ENCODE results near the gene USP15.
"Not testable (repeated sequence)": the region's sequence is repeated elsewhere in the genome, so short reads cannot be mapped to it uniquely, and the experiment has no call there.

The USP15 gene

GRCh38 chr12:62361048-62361447 is 100.8 kb downstream of the USP15 start:
- Histone ChIP-seq H3K27ac (ENCODE audit: low read length) (no peak overlapping the region), H3K4me3 (ENCODE audit: low read depth in 1 of 2, low read length in 2 of 2) (no peak overlapping the region), H4K20me1 (ENCODE audit: insufficient read depth, low read length) (no peaks in the 10 kb centered on the region), H3K79me2 (ENCODE audit: insufficient read depth, low read length) (peaks cover 46% of the 10 kb centered on the region), H2AFZ (ENCODE audit: low read depth, low read length) (no peak overlapping the region), H3K36me3 (ENCODE audit: insufficient read depth, low read length) (peaks cover 56% of the 10 kb centered on the region), H3K27me3 (ENCODE audit: insufficient read depth, low read length, poor library complexity) (no peaks in the 10 kb centered on the region), H3K9me3 (ENCODE audit: insufficient read depth, low read length, severe bottlenecking) (no peaks in the 10 kb centered on the region), H3K4me1 (ENCODE audit: insufficient read depth, low read length) (no peaks in the 10 kb centered on the region), H3K4me2 (ENCODE audit: insufficient read depth, low read length) (no peak overlapping the region), H3K9ac (ENCODE audit: low read depth, low read length) (no peak overlapping the region)
- no peak for DNase-seq
- no peak for TF ChIP-seq CTCF (IDR thresholded peaks at IDR 0.05; ENCODE audit: borderline replicate concordance, extremely low read depth, low read length, poor library complexity, severe bottlenecking)
- TF ChIP-seq EZH2 (IDR thresholded peaks at IDR 0.05; ENCODE audit: borderline replicate concordance, low read depth, low read length, severe bottlenecking): no peak
- no peak for ATAC-seq (ENCODE audit: insufficient read depth, low read depth)

- Histone ChIP-seq H3K79me2 (ENCODE audit: insufficient read depth, low read length) (peaks cover 51% of the 10 kb centered on the region), H4K20me1 (ENCODE audit: insufficient read depth, low read length) (0 out of 2 replicates have a peak, but pooled peaks cover 2% of the 10 kb centered on the region), H3K4me2 (ENCODE audit: insufficient read depth, low read length) (no peak overlapping the region), H3K9ac (ENCODE audit: low read depth, low read length) (no peak overlapping the region), H3K27me3 (ENCODE audit: insufficient read depth, low read length, poor library complexity) (no peaks in the 10 kb centered on the region), H3K9me3 (ENCODE audit: insufficient read depth, low read length, severe bottlenecking) (no peaks in the 10 kb centered on the region), H2AFZ (ENCODE audit: low read depth, low read length) (no peak overlapping the region), H3K4me1 (ENCODE audit: insufficient read depth, low read length) (no peaks in the 10 kb centered on the region), H3K4me3 (ENCODE audit: low read depth in 1 of 2, low read length in 2 of 2) (no peak overlapping the region), H3K36me3 (ENCODE audit: insufficient read depth, low read length) (peaks cover 33% of the 10 kb centered on the region), H3K27ac (ENCODE audit: low read length) (no peak overlapping the region)
- TF ChIP-seq CTCF (IDR thresholded peaks at IDR 0.05; ENCODE audit: borderline replicate concordance, extremely low read depth, low read length, poor library complexity, severe bottlenecking): no peak
- no peak for TF ChIP-seq EZH2 (IDR thresholded peaks at IDR 0.05; ENCODE audit: borderline replicate concordance, low read depth, low read length, severe bottlenecking)
- no peak for DNase-seq
- no peak for ATAC-seq (ENCODE audit: insufficient read depth, low read depth)
Measured at GRCh38 chr12:62363506-62363905, 103.3 kb downstream of the USP15 start.

- not testable (repeated sequence) for H3K27me3 ChIP-seq (ENCODE audit: insufficient read depth, low read length, poor library complexity); H2AFZ ChIP-seq (ENCODE audit: low read depth, low read length); H3K4me1 ChIP-seq (ENCODE audit: insufficient read depth, low read length); H3K27ac ChIP-seq (ENCODE audit: low read length); H3K4me2 ChIP-seq (ENCODE audit: insufficient read depth, low read length); H3K4me3 ChIP-seq (ENCODE audit: low read depth in 1 of 2, low read length in 2 of 2); DNase-seq; ATAC-seq (ENCODE audit: insufficient read depth, low read depth); H4K20me1 ChIP-seq (ENCODE audit: insufficient read depth, low read length); H3K9me3 ChIP-seq (ENCODE audit: insufficient read depth, low read length, severe bottlenecking); H3K9ac ChIP-seq (ENCODE audit: low read depth, low read length)
- peaks cover 26% of the 10 kb centered on the region for H3K36me3 ChIP-seq (ENCODE audit: insufficient read depth, low read length)
- H3K79me2 ChIP-seq (ENCODE audit: insufficient read depth, low read length): peaks cover 63% of the 10 kb centered on the region
Measured at GRCh38 chr12:62364697-62365096, 104.5 kb downstream of the USP15 start.

- H2AFZ ChIP-seq (ENCODE audit: low read depth, low read length); H3K4me1 ChIP-seq (ENCODE audit: insufficient read depth, low read length); DNase-seq; H3K27ac ChIP-seq (ENCODE audit: low read length); H3K27me3 ChIP-seq (ENCODE audit: insufficient read depth, low read length, poor library complexity); H3K4me3 ChIP-seq (ENCODE audit: low read depth in 1 of 2, low read length in 2 of 2); H3K9me3 ChIP-seq (ENCODE audit: insufficient read depth, low read length, severe bottlenecking); H3K9ac ChIP-seq (ENCODE audit: low read depth, low read length); H3K4me2 ChIP-seq (ENCODE audit: insufficient read depth, low read length); ATAC-seq (ENCODE audit: insufficient read depth, low read depth): not testable (repeated sequence)
- Histone ChIP-seq H4K20me1 (ENCODE audit: insufficient read depth, low read length) (peaks cover 10% of the 10 kb centered on the region; the same call in 1 of the 2 replicates), H3K79me2 (ENCODE audit: insufficient read depth, low read length) (peaks cover 74% of the 10 kb centered on the region), H3K36me3 (ENCODE audit: insufficient read depth, low read length) (peaks cover 29% of the 10 kb centered on the region)
Measured at GRCh38 chr12:62365846-62366245, 105.6 kb downstream of the USP15 start.

- H3K4me2 ChIP-seq (ENCODE audit: insufficient read depth, low read length); H3K4me3 ChIP-seq (ENCODE audit: low read depth in 1 of 2, low read length in 2 of 2); H3K9me3 ChIP-seq (ENCODE audit: insufficient read depth, low read length, severe bottlenecking); H2AFZ ChIP-seq (ENCODE audit: low read depth, low read length); H3K27me3 ChIP-seq (ENCODE audit: insufficient read depth, low read length, poor library complexity); DNase-seq; H3K27ac ChIP-seq (ENCODE audit: low read length); H3K9ac ChIP-seq (ENCODE audit: low read depth, low read length); H3K4me1 ChIP-seq (ENCODE audit: insufficient read depth, low read length); ATAC-seq (ENCODE audit: insufficient read depth, low read depth): not testable (repeated sequence)
- Histone ChIP-seq H3K79me2 (ENCODE audit: insufficient read depth, low read length) (peaks cover 52% of the 10 kb centered on the region), H3K36me3 (ENCODE audit: insufficient read depth, low read length) (peaks cover 17% of the 10 kb centered on the region), H4K20me1 (ENCODE audit: insufficient read depth, low read length) (peaks cover 10% of the 10 kb centered on the region; the same call in 1 of the 2 replicates)
Measured at GRCh38 chr12:62368430-62369223, 108.4 kb downstream of the USP15 start.

Measured in DND-41 (cell line).